ENCODE measurements around the gene RNF145. TPM values are rescaled to one million over a fixed set of nuclear protein-coding genes. Genes with fewer than 3 reads are reported as not detected.
"Not testable (repeated sequence)": the region's sequence is repeated elsewhere in the genome, so short reads cannot be mapped to it uniquely, and the experiment has no call there.

RNF145 gene
- total RNA-seq, 1 donor from 2014 or later, result 25.4 TPM

DNA sequence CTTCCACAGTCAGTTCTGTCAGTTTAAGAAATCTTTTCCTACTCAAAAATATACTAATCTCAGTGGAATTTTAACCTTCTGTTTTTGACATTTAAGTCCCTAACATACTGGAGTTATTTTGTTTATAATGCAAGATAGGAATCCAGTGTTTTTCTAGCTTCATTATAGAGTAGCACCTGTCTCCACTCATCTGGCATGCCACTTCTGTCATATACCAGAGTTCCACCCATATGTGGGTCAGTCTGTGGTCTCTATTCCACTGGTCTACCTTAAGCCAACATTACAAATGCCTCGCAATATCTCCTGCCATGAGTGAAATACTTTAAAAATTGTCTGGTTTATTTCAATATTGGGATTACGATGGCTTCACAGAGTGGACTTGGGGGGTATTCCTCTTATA lies 42.9 kb downstream of the RNF145 start:
- no peak for DNase-seq (ENCODE audit: low spot score)
- intact Hi-C loops (cut with DNase I), result no loop called here

DNA sequence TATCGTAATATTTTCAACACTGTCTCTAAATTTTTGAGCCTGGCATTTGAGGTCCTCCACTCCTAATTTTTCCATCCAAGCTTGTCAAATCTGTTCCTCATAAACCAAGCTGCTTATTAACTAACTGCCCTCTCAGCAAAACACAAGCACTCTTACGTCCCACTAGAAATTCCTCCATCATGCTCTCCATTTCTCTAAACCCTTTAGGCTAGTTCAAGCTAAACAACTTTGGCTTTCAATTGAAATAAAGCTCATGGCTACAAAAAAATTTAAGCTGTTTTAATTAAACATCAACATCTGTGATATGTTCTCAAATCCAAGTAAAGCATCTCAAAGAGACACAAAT lies 45.7 kb downstream of the RNF145 start:
- intact Hi-C loops (cut with DNase I), result no loop called here
- no peak for DNase-seq (ENCODE audit: low spot score)

GRCh38 chr5:159163027-159163700 lies 46.2 kb downstream of the RNF145 start:
- no peak for DNase-seq (ENCODE audit: low spot score)
- intact Hi-C loops (cut with DNase I), result no loop called here

DNA sequence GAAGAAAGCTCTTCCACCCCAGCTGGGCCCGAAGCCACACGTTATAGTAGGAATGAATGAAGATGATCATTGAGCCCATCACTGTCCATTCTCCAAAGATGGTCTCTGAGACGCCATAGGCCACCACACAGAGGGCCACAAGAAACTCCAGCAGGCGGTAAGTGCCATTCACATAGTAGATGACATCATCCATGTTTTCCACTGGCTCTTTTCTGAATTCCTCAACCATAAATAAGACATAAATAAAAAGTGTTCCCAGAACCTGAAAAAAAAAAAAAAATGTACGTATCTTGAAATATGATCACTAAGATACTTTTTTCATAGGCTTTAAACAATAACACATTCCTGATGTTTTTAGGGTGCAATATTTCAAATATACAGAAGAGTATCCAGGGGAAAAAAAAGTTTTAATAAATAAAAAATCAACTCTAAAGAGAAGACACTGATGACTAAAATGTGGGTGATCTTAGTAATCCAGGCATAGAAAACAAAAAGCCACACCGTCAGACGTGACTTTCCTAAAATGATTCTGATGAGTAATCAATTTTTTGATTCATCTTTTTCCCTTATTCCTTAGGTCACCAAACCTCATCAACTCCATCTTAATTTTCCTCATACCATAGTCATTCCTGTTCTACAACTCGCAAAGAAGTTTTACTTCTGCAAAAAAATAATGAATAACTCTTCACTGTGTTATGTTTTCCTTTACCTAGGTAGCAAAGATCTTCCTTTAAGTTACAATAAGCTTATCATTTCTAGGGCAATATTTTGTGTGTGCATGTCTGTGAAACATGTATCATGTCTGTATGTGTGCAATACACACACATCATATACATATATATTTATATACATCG lies 47.8 kb downstream of the RNF145 start:
- DNase-seq (ENCODE audit: low spot score), result no peak
- intact Hi-C loops (cut with DNase I), result no loop called here

- intact Hi-C loops (cut with DNase I), result loop anchor here (5.0 kb wide), 1 partner anchor 104 kb away; the partner anchor contains the start of gene UBLCP1
- DNase-seq (ENCODE audit: low spot score), result not testable (repeated sequence)
These were observed 50.7 kb downstream of the RNF145 start for GRCh38 chr5:159158553-159159091.

DNA sequence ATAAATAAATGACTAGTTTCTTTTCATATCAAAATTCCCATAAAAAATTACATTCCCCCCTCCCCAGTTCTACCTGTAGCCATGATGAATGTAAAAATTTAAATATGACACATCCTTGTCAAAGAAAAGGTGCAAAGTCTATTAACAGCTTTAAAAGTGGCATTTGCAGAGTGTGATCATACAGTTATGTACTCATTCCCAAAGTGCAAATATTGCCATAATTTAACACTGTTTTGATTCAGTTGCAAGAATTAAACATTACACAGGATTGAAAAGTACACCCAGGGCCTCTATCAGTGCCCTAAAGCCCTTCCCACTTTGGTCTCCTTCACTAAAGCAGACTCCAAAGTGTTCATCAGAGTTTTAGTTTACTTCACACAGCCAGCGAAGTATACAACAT lies 51.8 kb downstream of the RNF145 start:
- no peak for DNase-seq (ENCODE audit: low spot score)
- intact Hi-C loops (cut with DNase I), result loop anchor here (2.0 to 5.0 kb wide), 3 partner anchors 45 to 159 kb away; partner anchors contain the start of gene UBLCP1

DNA sequence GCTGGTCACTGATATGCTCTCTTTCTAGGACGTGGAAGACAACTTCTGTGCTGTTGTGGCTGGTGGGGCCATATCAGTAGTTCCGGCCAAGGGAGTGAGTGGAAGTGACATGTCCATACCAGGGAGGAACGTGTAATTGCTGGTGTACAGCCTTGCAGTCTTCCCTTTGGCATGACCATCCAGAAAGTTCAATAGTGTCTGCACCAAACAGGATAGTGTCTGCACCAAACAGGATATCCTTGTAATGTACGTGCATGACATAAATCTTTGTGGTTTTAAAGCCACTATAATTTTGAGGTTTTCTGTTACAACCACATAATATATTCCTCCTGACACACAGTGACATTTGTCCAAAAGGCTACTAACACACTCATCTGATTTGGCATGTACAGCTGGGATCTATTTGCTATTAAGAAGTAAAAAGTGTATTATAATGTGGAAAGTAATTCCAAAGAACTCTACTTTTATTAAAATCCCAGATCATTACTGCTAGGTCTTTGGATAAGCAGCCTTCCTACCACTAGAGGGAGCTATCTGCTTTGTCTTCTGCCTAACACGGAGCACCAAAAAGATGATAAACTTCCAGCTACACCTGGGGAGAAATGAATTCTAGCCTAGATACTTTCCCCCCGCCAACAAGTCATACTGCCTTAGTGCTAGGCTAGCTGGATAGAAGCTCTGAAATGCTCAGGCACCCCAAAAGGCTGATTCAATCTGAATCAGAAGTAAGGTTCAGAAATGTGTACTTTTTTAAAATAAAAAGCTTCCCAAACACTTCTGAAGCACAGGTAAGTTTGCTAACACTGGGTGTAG lies 52.7 kb downstream of the RNF145 start:
- intact Hi-C loops (cut with DNase I), result loop anchor here (2.0 to 5.0 kb wide), 3 partner anchors 46 to 160 kb away; partner anchors contain the start of gene UBLCP1
- no peak for DNase-seq (ENCODE audit: low spot score)

DNA sequence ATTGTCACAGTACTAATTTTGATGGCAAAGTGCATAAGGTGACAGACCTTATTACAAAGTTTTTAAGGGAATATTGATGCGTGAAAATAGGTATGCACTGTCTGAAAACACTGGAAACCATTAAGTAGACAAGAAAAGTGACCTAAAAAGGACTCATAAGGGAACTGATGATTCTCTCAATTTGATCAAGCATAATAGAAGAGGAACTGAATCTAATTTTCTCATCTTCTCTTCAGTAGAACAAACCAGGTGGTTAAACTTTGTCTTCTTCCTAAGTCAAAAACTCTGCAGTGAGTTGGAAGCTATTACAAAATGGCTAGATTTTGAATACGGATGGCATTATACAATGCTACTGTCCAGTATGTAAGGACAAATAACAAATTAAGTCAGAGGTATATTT lies 53.4 kb downstream of the RNF145 start:
- intact Hi-C loops (cut with DNase I), result loop anchor here (2.0 to 5.0 kb wide), 3 partner anchors 47 to 161 kb away; partner anchors contain the start of gene UBLCP1
- no peak for DNase-seq (ENCODE audit: low spot score)

DNA sequence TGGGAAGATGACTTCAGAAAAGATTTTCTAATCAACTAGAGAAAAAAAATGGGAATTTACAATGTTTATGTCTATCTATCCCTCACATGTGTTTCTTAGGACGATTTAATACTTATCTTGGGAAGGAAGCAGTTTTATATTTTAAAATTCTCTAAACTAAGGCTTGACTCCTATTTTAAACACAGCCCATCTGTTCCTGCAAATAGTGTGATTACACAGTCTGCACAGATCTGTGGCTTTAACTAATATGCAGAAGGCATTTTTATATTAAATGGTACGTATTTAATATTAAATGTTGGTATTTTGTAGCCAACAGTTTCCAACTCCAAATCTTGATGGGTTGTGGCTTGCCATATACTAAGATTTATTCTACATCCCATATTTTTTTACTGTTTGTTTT lies 56.5 kb downstream of the RNF145 start:
- intact Hi-C loops (cut with DNase I), result no loop called here
- no peak for DNase-seq (ENCODE audit: low spot score)

GRCh38 chr5:159149085-159149484 lies 60.3 kb downstream of the RNF145 start:
- DNase-seq (ENCODE audit: low spot score), result no peak
- intact Hi-C loops (cut with DNase I), result no loop called here

- intact Hi-C loops (cut with DNase I), result no loop called here
- no peak for DNase-seq (ENCODE audit: low spot score)
These were observed 61.4 kb downstream of the RNF145 start for GRCh38 chr5:159147976-159148375.

GRCh38 chr5:159146839-159147238 lies 62.5 kb downstream of the RNF145 start:
- intact Hi-C loops (cut with DNase I), result no loop called here
- no peak for DNase-seq (ENCODE audit: low spot score)

DNA sequence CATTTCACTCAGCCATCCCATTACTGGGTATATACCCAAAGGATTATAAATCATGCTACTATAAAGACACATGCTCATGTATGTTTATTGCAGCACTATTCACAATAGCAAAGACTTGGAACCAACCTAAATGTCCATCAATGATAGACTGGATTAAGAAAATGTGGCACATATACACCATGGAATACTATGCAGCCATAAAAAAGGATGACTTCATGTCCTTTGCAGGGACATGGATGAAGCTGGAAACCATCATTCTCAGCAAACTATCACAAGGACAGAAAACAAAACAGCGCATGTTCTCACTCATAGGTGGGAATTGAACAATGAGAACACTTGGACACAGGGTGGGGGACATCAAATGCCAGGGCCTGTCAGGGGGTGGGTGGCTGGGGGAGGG lies 64.2 kb downstream of the RNF145 start:
- DNase-seq (ENCODE audit: low spot score); intact Hi-C loops (cut with DNase I): not testable (repeated sequence)

DNA sequence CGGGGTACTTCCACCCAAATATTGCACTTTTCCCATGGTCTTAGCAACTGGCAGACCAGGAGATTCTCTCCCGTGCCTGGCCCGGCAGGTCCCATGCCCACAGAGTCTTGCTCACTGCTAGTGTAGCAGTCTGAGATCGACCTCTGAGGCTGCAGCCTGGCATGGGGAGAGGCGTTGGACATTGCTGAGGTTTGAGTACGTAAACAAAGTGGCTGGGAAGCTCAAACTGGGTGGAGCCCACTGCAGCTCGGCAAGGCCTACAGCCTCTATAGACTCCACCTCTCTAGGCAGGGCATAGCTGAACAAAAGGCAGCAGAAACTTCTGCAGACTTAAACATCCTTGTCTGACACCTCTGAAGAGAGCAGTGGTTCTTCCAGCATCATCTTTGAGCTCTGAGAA lies 69.6 kb downstream of the RNF145 start:
- no peak for DNase-seq (ENCODE audit: low spot score)
- intact Hi-C loops (cut with DNase I), result loop anchor here (10.0 kb wide), 1 partner anchor 965 kb away; no protein-coding TSS in a partner anchor

- DNase-seq (ENCODE audit: low spot score), result no peak
- intact Hi-C loops (cut with DNase I), result loop anchor here (10.0 kb wide), 1 partner anchor 961 kb away; no protein-coding TSS in a partner anchor
These were observed 73.3 kb downstream of the RNF145 start for GRCh38 chr5:159135896-159136531.

- DNase-seq (ENCODE audit: low spot score), result no peak
- intact Hi-C loops (cut with DNase I), result loop anchor here (5.0 to 10.0 kb wide), 2 partner anchors 958 to 1056 kb away; no protein-coding TSS in a partner anchor
These were observed 76.2 kb downstream of the RNF145 start for GRCh38 chr5:159133041-159133741.

DNA sequence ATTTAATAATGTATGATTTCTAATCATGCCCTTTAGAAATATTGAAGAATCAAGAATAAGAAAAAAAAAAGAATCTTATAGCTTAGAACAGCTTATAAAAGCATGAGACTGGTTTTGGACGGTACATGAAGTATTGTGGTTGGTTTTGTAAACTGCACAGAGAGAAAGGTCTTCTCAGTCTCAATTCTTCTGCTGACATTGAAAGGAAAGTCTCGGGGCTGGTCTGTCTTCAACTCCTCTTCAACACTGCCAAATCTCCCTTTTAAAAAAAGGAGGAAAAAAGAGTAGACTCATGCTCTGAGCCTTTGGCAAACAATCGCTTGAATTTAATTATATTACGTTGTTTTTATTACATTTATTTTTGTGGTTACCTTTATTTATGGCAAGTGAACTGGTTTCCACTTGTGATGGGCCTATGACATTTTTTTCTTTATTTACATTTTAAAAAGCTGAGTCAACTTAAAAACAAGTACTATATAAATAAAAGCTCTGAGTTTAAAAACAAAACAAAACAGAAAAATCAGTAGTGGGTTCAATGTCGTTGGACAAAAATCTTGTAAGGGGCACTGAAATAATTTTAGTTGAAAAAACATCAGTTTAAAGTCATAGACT lies 76.8 kb downstream of the RNF145 start:
- DNase-seq (ENCODE audit: low spot score), result no peak
- intact Hi-C loops (cut with DNase I), result loop anchor here (5.0 to 10.0 kb wide), 2 partner anchors 958 to 1055 kb away; no protein-coding TSS in a partner anchor

DNA sequence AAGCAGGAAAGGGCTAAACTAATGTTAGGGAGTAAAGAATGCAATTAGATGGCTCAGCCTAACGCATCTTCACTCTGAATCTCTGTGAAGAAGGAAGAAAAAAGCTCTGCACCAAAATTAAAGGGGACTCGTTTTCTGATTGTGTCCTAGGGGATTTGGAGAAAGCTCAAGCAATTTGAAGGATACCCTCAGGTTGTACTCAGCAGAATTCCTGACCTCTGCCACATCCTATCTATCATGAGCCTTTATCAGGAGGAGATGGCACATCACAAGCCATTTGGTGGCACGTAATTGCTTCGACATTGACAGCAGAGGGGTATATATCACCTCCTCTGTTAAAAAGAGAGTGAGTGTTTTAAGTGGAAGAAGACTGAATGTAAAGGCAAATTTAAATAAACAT lies 77.4 kb downstream of the RNF145 start:
- no peak for DNase-seq (ENCODE audit: low spot score)
- intact Hi-C loops (cut with DNase I), result loop anchor here (5.0 to 10.0 kb wide), 2 partner anchors 957 to 1055 kb away; no protein-coding TSS in a partner anchor

All from cardiac septum (tissue), 1 donor.